GM23338 (cell line): Measurements from ENCODE around the gene VSIG10L2. TPM values are rescaled to one million over a fixed set of nuclear protein-coding genes. Genes with fewer than 3 reads are reported as not detected.

ENCODE experiments used
- ATAC-seq: fragments of 200-7000 bp; cut with Tn5 transposase; 3 replicates; pipeline ENCODE4 v1.9.1; 2020
- DNase-seq: peaks from one replicate; pipeline ENCODE4 v3.0.0-alpha.2; 2015; ENCODE audit warnings: low spot score
- H2AFZ ChIP-seq: fragments of 200-600 bp; sonication (generic); 2 replicates; pipeline ENCODE4 v1.8.0; 2016; ENCODE audit warnings: antibody characterized with exemption, mild to moderate bottlenecking, moderate library complexity
- H3F3A ChIP-seq: fragments of 200-600 bp; sonication (generic); replicated peaks from 2 replicates; pipeline ENCODE4 v1.8.0; 2017; ENCODE audit warnings: antibody characterized with exemption, mixed run types, low read depth
- H3K27ac ChIP-seq: fragments of 200-600 bp; sonication (generic); 2 replicates; pipeline ENCODE4 v1.6.1; 2016; ENCODE audit warnings: low read depth
- H3K27me3 ChIP-seq: fragments of 200-600 bp; sonication (generic); 2 replicates; pipeline ENCODE4 v1.8.0; 2016; ENCODE audit warnings: mild to moderate bottlenecking, mixed run types, moderate library complexity; ENCODE audit not compliant: insufficient read depth
- H3K36me3 ChIP-seq: fragments of 200-600 bp; sonication (generic); 2 replicates; pipeline ENCODE4 v1.8.0; 2016; ENCODE audit warnings: mild to moderate bottlenecking; ENCODE audit not compliant: insufficient read depth
- H3K4me1 ChIP-seq: fragments of 200-600 bp; sonication (generic); 2 replicates; pipeline ENCODE4 v1.8.0; 2016; ENCODE audit warnings: mild to moderate bottlenecking, moderate library complexity; ENCODE audit not compliant: insufficient read depth
- H3K4me2 ChIP-seq: fragments of 200-600 bp; sonication (generic); 2 replicates; pipeline ENCODE4 v1.7.1; 2017; ENCODE audit warnings: mixed run types
- H3K4me3 ChIP-seq: fragments of 200-600 bp; sonication (generic); 2 replicates; pipeline ENCODE4 v1.6.1; 2016; ENCODE audit warnings: mixed run types
- H3K79me2 ChIP-seq: fragments of 200-600 bp; sonication (generic); replicated peaks from 2 replicates; pipeline ENCODE4 v1.8.0; 2017; ENCODE audit warnings: mild to moderate bottlenecking; ENCODE audit not compliant: insufficient read depth
- H3K9me2 ChIP-seq: fragments of 200-600 bp; sonication (generic); 2 replicates; pipeline ENCODE4 v1.8.0; 2017; ENCODE audit not compliant: insufficient read depth
- H4K20me1 ChIP-seq: fragments of 200-600 bp; sonication (generic); replicated peaks from 2 replicates; pipeline ENCODE4 v1.8.0; 2017; ENCODE audit warnings: mild to moderate bottlenecking; ENCODE audit not compliant: insufficient read depth
- H3K27ac Mint-ChIP-seq: 2 replicates; pipeline ENCODE4 v1.8.0; 2020; ENCODE audit warnings: inconsistent platforms, mild to moderate bottlenecking, moderate library complexity, mixed read lengths
- H3K27me3 Mint-ChIP-seq: 3 replicates; pipeline ENCODE4 v1.8.0; 2022; ENCODE audit warnings: low read depth, mild to moderate bottlenecking, moderate library complexity, mixed read lengths, inconsistent platforms; ENCODE audit not compliant: insufficient read depth, poor library complexity
- H3K36me3 Mint-ChIP-seq: 3 replicates; pipeline ENCODE4 v1.8.0; 2021; ENCODE audit warnings: low read depth, mild to moderate bottlenecking, inconsistent platforms, moderate library complexity, mixed read lengths
- H3K4me1 Mint-ChIP-seq: 3 replicates; pipeline ENCODE4 v1.8.0; 2020; ENCODE audit warnings: mild to moderate bottlenecking, inconsistent platforms, mixed read lengths
- H3K4me3 Mint-ChIP-seq: 3 replicates; pipeline ENCODE4 v1.8.0; 2021; ENCODE audit warnings: moderate library complexity, mild to moderate bottlenecking, inconsistent platforms, mixed read lengths
- H3K9me3 Mint-ChIP-seq: 3 replicates; pipeline ENCODE4 v1.8.0; 2020; ENCODE audit warnings: moderate library complexity, mild to moderate bottlenecking, inconsistent platforms, mixed read lengths
- CREB1 ChIP-seq: fragments of 250-450 bp; sonication (Bioruptor Pico); IDR thresholded peaks from 2 replicates; pipeline ENCODE4 v1.5.0; 2020; ENCODE audit warnings: low read depth, mild to moderate bottlenecking, moderate library complexity
- EZH2 ChIP-seq: fragments of 200-600 bp; sonication (generic); IDR thresholded peaks from one replicate; pipeline ENCODE4 v1.8.0; 2017; ENCODE audit warnings: antibody characterized with exemption, mild to moderate bottlenecking, low read depth; ENCODE audit not compliant: unreplicated experiment
- EZH2phosphoT487 ChIP-seq: fragments of 200-600 bp; sonication (generic); IDR thresholded peaks from one replicate; pipeline ENCODE4 v1.8.1; 2018; ENCODE audit warnings: antibody characterized with exemption; ENCODE audit not compliant: unreplicated experiment
- JUNB ChIP-seq: IDR thresholded peaks from one replicate; pipeline ENCODE4 v1.6.1; 2016; ENCODE audit warnings: antibody characterized with exemption; ENCODE audit not compliant: unreplicated experiment
- NANOG ChIP-seq: IDR thresholded peaks from 2 replicates; pipeline ENCODE4 v1.6.1; 2016; ENCODE audit warnings: antibody characterized with exemption, borderline replicate concordance
- POLR2AphosphoS5 ChIP-seq: IDR thresholded peaks from 2 replicates; pipeline ENCODE4 v1.6.1; 2016; ENCODE audit warnings: antibody characterized with exemption, low read depth
- STAT1 ChIP-seq: IDR thresholded peaks from one replicate; pipeline ENCODE4 v1.6.1; 2016; ENCODE audit warnings: antibody characterized with exemption; ENCODE audit not compliant: unreplicated experiment
- ZNF114 ChIP-seq: fragments of 250-450 bp; sonication (Bioruptor Pico); IDR thresholded peaks from 2 replicates; pipeline ENCODE4 v1.5.0; 2020; ENCODE audit warnings: mild to moderate bottlenecking, moderate library complexity
- ZNF331 ChIP-seq: fragments of 250-450 bp; sonication (Bioruptor Pico); IDR thresholded peaks from 2 replicates; pipeline ENCODE4 v1.5.0; 2020; ENCODE audit warnings: low read depth, mild to moderate bottlenecking, moderate library complexity
- polyA plus RNA-seq: library from polyadenylated mRNA; unstranded; fragments of >200 nt; fragmentation: Nextera tagmentation; extraction: Ambion mirVana; gene quantifications from 2 replicates; pipeline ENCODE4 v1.2.1, GENCODE V29; 2016
- total RNA-seq: library from RNA; depleted of rRNA; stranded (reverse); fragments of >200 nt; shearing (Covaris generic); gene quantifications from 2 replicates; pipeline ENCODE4 v1.2.3, GENCODE V29; 2014
- TF ChIP-seq, protein P1 (sequence below): IDR thresholded peaks from 2 replicates; pipeline ENCODE4 v1.6.1; 2016; ENCODE audit warnings: antibody characterized with exemption
- TF ChIP-seq, protein P2 (sequence below), 2 experiments: fragments of 200-600 bp in 1 of 2; sonication (generic) in 1 of 2; conservative IDR thresholded peaks; 2 replicates each; pipeline versions ENCODE4 v1.5.1 to v1.6.1; 2016 to 2017; ENCODE audit warnings: antibody characterized with exemption in 2 of 2, low read depth in 2 of 2, mild to moderate bottlenecking in 2 of 2, moderate library complexity in 1 of 2

The VSIG10L2 gene
- total and polyA plus RNA-seq, 2 experiments from 2014 or later: 0.63 TPM; not detected in 1

DNA sequence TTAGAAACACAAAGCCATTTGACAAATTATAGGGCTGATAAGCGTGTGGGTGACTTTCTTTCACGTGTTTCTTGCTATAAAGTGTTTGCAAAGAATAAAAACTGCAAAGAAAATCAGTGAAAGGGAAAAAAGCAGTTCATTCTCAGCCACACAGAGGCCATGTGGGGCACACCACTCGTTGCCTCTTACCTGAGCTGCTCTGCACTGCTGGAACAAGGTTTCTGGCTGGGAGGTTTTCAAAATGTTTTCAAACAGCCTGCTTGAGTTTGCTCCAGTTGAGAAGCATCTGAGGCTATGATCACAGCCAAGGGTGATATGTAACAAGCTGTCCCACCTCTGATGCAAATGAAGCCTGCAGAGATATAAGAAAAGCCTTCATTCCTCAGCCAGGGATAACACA is 14.7 kb upstream of the VSIG10L2 start:
- Histone ChIP-seq H3F3A (no peaks in the 10 kb centered on the region), H3K27me3 (no peaks in the 10 kb centered on the region), H3K4me3 (no peak overlapping the region), H3K27ac (no peak overlapping the region), H3K4me1 (peaks cover 10% of the 10 kb centered on the region), H4K20me1 (no peaks in the 10 kb centered on the region), H3K36me3 (no peaks in the 10 kb centered on the region), H2AFZ (peak overlapping the region; percentile 86), H3K4me2 (no peak overlapping the region), H3K9me2 (no peaks in the 10 kb centered on the region), H3K79me2 (no peaks in the 10 kb centered on the region)
- Mint-ChIP-seq H3K36me3 (no peaks in the 10 kb centered on the region), H3K4me1 (peaks cover 35% of the 10 kb centered on the region), H3K27me3 (peaks cover 7% of the 10 kb centered on the region), H3K27ac (no peak overlapping the region), H3K9me3 (no peaks in the 10 kb centered on the region), H3K4me3 (no peak overlapping the region)
- ATAC-seq (peak; percentile 31), DNase-seq (no peak)
- TF ChIP-seq ZNF331: no peak
- no peak for TF ChIP-seq EZH2phosphoT487
- TF ChIP-seq STAT1: no peak
- TF ChIP-seq JUNB: no peak
- TF ChIP-seq, protein P1, sequence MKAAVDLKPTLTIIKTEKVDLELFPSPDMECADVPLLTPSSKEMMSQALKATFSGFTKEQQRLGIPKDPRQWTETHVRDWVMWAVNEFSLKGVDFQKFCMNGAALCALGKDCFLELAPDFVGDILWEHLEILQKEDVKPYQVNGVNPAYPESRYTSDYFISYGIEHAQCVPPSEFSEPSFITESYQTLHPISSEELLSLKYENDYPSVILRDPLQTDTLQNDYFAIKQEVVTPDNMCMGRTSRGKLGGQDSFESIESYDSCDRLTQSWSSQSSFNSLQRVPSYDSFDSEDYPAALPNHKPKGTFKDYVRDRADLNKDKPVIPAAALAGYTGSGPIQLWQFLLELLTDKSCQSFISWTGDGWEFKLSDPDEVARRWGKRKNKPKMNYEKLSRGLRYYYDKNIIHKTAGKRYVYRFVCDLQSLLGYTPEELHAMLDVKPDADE: no peak
- TF ChIP-seq POLR2AphosphoS5: no peak
- no peak for TF ChIP-seq ZNF114 (CRISPR knock-in tag)
- no peak for TF ChIP-seq CREB1 (CRISPR knock-in tag)
- no peak for TF ChIP-seq NANOG
- no peak for TF ChIP-seq EZH2

DNA sequence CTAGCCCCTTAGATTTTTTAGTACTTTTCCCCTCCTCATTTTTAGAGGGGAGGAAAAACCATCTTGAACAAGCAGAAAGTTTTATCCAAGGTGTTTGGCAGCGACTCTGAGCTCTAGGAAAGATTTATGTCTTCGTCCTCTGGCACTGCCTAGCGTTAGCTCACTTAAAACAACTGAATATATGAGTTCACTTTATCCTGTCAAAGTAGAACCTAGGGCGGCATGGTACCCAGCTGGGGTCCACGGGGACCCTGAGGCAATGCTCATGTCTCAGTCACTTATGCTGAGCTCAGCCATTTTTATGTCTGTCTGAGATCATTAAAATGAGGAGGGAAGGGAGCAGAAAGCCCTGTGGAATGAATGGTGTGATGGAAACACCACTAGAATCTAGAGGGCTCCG is 14.2 kb upstream of the VSIG10L2 start:
- TF ChIP-seq, protein P2, sequence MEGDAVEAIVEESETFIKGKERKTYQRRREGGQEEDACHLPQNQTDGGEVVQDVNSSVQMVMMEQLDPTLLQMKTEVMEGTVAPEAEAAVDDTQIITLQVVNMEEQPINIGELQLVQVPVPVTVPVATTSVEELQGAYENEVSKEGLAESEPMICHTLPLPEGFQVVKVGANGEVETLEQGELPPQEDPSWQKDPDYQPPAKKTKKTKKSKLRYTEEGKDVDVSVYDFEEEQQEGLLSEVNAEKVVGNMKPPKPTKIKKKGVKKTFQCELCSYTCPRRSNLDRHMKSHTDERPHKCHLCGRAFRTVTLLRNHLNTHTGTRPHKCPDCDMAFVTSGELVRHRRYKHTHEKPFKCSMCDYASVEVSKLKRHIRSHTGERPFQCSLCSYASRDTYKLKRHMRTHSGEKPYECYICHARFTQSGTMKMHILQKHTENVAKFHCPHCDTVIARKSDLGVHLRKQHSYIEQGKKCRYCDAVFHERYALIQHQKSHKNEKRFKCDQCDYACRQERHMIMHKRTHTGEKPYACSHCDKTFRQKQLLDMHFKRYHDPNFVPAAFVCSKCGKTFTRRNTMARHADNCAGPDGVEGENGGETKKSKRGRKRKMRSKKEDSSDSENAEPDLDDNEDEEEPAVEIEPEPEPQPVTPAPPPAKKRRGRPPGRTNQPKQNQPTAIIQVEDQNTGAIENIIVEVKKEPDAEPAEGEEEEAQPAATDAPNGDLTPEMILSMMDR (conservative IDR thresholded peaks at IDR 0.05; ENCODE audit: low read depth in 2 of 2): no peak
- TF ChIP-seq ZNF331 (no peak), STAT1 (no peak), ZNF114 (CRISPR knock-in tag) (no peak), CREB1 (CRISPR knock-in tag) (no peak)
- TF ChIP-seq, protein P1: no peak
- H3K27ac Mint-ChIP-seq: no peak overlapping the region; the same call in 1 of the 2 replicates
- H3K4me2 ChIP-seq: no peak overlapping the region

More for the DNA sequence above, 14.2 kb upstream of the VSIG10L2 start:
- Histone ChIP-seq H2AFZ (peak overlapping the region; percentile 86; the same call in 1 of the 2 replicates), H3K4me3 (no peak overlapping the region), H3K79me2 (no peaks in the 10 kb centered on the region), H4K20me1 (no peaks in the 10 kb centered on the region), H3K27ac (no peak overlapping the region), H3K36me3 (no peaks in the 10 kb centered on the region), H3K9me2 (no peaks in the 10 kb centered on the region), H3K4me1 (peaks cover 10% of the 10 kb centered on the region), H3K27me3 (no peaks in the 10 kb centered on the region), H3F3A (no peaks in the 10 kb centered on the region)
- no peaks in the 10 kb centered on the region for H3K36me3 Mint-ChIP-seq
- no peak for DNase-seq
- ATAC-seq: no peak
- peaks cover 5% of the 10 kb centered on the region for H3K27me3 Mint-ChIP-seq
- no peak overlapping the region for H3K4me3 Mint-ChIP-seq
- H3K9me3 Mint-ChIP-seq: no peaks in the 10 kb centered on the region
- peaks cover 35% of the 10 kb centered on the region for H3K4me1 Mint-ChIP-seq
